NOMO-1 treated with dmso at 0.1 percent for 144 hours (cell line): Measurements from ENCODE around the gene FAM168A.

Experiments
- DNase-seq: peaks from one replicate; lab custom pipeline; 2025; ENCODE audit not compliant: unreplicated experiment; lab: John Stamatoyannopoulos, UW

Gene FAM168A

GRCh38 chr11:73429121-73429750, 168.7 kb downstream of the FAM168A start:
- DNase-seq: no peak

- DNase-seq: no peak
Measured at GRCh38 chr11:73428699-73429098, 169.2 kb downstream of the FAM168A start.

GRCh38 chr11:73428227-73428626, 169.7 kb downstream of the FAM168A start:
- DNase-seq: no peak

GRCh38 chr11:73426219-73426850, 171.6 kb downstream of the FAM168A start:
- no peak for DNase-seq

GRCh38 chr11:73425108-73425507, 172.8 kb downstream of the FAM168A start:
- no peak for DNase-seq

- no peak for DNase-seq
Measured at GRCh38 chr11:73423506-73423905, 174.4 kb downstream of the FAM168A start.

- no peak for DNase-seq
Measured at GRCh38 chr11:73422886-73423285, 175.0 kb downstream of the FAM168A start.

GRCh38 chr11:73420136-73420535, 177.8 kb downstream of the FAM168A start:
- no peak for DNase-seq

- DNase-seq: no peak
Measured at GRCh38 chr11:73416786-73417185, 181.1 kb downstream of the FAM168A start.

GRCh38 chr11:73415854-73416615, 181.9 kb downstream of the FAM168A start:
- no peak for DNase-seq

GRCh38 chr11:73414977-73415651, 182.8 kb downstream of the FAM168A start:
- DNase-seq: peak; percentile 49

GRCh38 chr11:73413256-73413655, 184.7 kb downstream of the FAM168A start:
- DNase-seq: no peak

GRCh38 chr11:73412308-73412707, 185.6 kb downstream of the FAM168A start:
- no peak for DNase-seq

GRCh38 chr11:73411031-73411430, 186.9 kb downstream of the FAM168A start:
- DNase-seq: no peak

GRCh38 chr11:73410627-73411026, 187.3 kb downstream of the FAM168A start:
- no peak for DNase-seq

- DNase-seq: no peak
Measured at GRCh38 chr11:73409431-73409830, 188.5 kb downstream of the FAM168A start.

GRCh38 chr11:73406619-73407018, 191.3 kb downstream of the FAM168A start:
- DNase-seq: no peak

- DNase-seq: no peak
Measured at GRCh38 chr11:73406131-73406530, 191.8 kb downstream of the FAM168A start.

- no peak for DNase-seq
Measured at GRCh38 chr11:73405146-73405510, 192.8 kb downstream of the FAM168A start.

GRCh38 chr11:73404506-73405145, 193.3 kb downstream of the FAM168A start:
- DNase-seq: no peak

- peak; percentile 57 for DNase-seq
Measured at GRCh38 chr11:73404048-73404447, 193.9 kb downstream of the FAM168A start.
